ENCODE results near the gene SLC2A11. TPM values are rescaled to one million over a fixed set of nuclear protein-coding genes. Genes with fewer than 3 reads are reported as not detected.

The SLC2A11 gene
- total RNA-seq, 1 experiment from 2014 or later, result 1.9 TPM

- Histone ChIP-seq H3K4me3 (no peak overlapping the region), H3K9me3 (replicated peaks) (no peaks in the 10 kb centered on the region), H3K27ac (no peak overlapping the region), H3K27me3 (no peaks in the 10 kb centered on the region), H3K36me3 (peaks cover 69% of the 10 kb centered on the region), H3K4me1 (no peaks in the 10 kb centered on the region; the same call in 1 of the 2 replicates)
- DNase-seq, result no peak
Measured at GRCh38 chr22:23827351-23827995, 30.2 kb upstream of the SLC2A11 start.

GRCh38 chr22:23828800-23829680 is 28.6 kb upstream of the SLC2A11 start:
- H3K27ac ChIP-seq, result no peak overlapping the region
- peaks cover 65% of the 10 kb centered on the region for H3K36me3 ChIP-seq
- no peaks in the 10 kb centered on the region for H3K9me3 ChIP-seq (replicated peaks)
- DNase-seq, result no peak
- no peaks in the 10 kb centered on the region for H3K27me3 ChIP-seq
- H3K4me1 ChIP-seq, result no peaks in the 10 kb centered on the region; the same call in 1 of the 2 replicates
- no peak overlapping the region for H3K4me3 ChIP-seq

- Histone ChIP-seq H3K9me3 (replicated peaks) (no peaks in the 10 kb centered on the region), H3K27me3 (no peaks in the 10 kb centered on the region), H3K4me1 (no peaks in the 10 kb centered on the region; the same call in 1 of the 2 replicates), H3K27ac (no peak overlapping the region), H3K4me3 (no peak overlapping the region), H3K36me3 (peaks cover 61% of the 10 kb centered on the region)
- no peak for DNase-seq
Measured at GRCh38 chr22:23829845-23830372, 27.8 kb upstream of the SLC2A11 start.

GRCh38 chr22:23831261-23831660 is 26.4 kb upstream of the SLC2A11 start:
- no peak overlapping the region for H3K27ac ChIP-seq
- H3K36me3 ChIP-seq, result peaks cover 66% of the 10 kb centered on the region
- H3K4me3 ChIP-seq, result no peak overlapping the region
- no peaks in the 10 kb centered on the region; the same call in 1 of the 2 replicates for H3K4me1 ChIP-seq
- no peak for DNase-seq
- no peaks in the 10 kb centered on the region for H3K9me3 ChIP-seq (replicated peaks)
- no peaks in the 10 kb centered on the region for H3K27me3 ChIP-seq

- Histone ChIP-seq H3K27ac (no peak overlapping the region), H3K4me1 (no peaks in the 10 kb centered on the region; the same call in 1 of the 2 replicates), H3K36me3 (peaks cover 67% of the 10 kb centered on the region), H3K4me3 (no peak overlapping the region), H3K9me3 (replicated peaks) (no peaks in the 10 kb centered on the region), H3K27me3 (no peaks in the 10 kb centered on the region)
- no peak for DNase-seq
Measured at GRCh38 chr22:23831781-23832180, 25.9 kb upstream of the SLC2A11 start.

GRCh38 chr22:23832226-23833016 is 25.3 kb upstream of the SLC2A11 start:
- H3K36me3 ChIP-seq, result peaks cover 65% of the 10 kb centered on the region
- H3K4me3 ChIP-seq, result no peak overlapping the region
- no peaks in the 10 kb centered on the region for H3K9me3 ChIP-seq (replicated peaks)
- H3K27ac ChIP-seq, result no peak overlapping the region
- no peaks in the 10 kb centered on the region; the same call in 1 of the 2 replicates for H3K4me1 ChIP-seq
- no peaks in the 10 kb centered on the region for H3K27me3 ChIP-seq
- no peak for DNase-seq

- no peak for DNase-seq
- H3K4me3 ChIP-seq, result no peak overlapping the region
- H3K27me3 ChIP-seq, result no peaks in the 10 kb centered on the region
- H3K36me3 ChIP-seq, result peaks cover 72% of the 10 kb centered on the region
- no peak overlapping the region for H3K27ac ChIP-seq
- no peaks in the 10 kb centered on the region for H3K9me3 ChIP-seq (replicated peaks)
- H3K4me1 ChIP-seq, result no peaks in the 10 kb centered on the region; the same call in 1 of the 2 replicates
Measured at GRCh38 chr22:23833017-23833751, 24.5 kb upstream of the SLC2A11 start.

- H3K9me3 ChIP-seq (replicated peaks), result no peaks in the 10 kb centered on the region
- no peaks in the 10 kb centered on the region; the same call in 1 of the 2 replicates for H3K4me1 ChIP-seq
- no peaks in the 10 kb centered on the region for H3K27me3 ChIP-seq
- H3K36me3 ChIP-seq, result peaks cover 73% of the 10 kb centered on the region
- H3K4me3 ChIP-seq, result no peak overlapping the region
- no peak for DNase-seq
- no peak overlapping the region for H3K27ac ChIP-seq
Measured at GRCh38 chr22:23833911-23834317, 23.8 kb upstream of the SLC2A11 start.

GRCh38 chr22:23834406-23834792 is 23.3 kb upstream of the SLC2A11 start:
- no peaks in the 10 kb centered on the region; the same call in 1 of the 2 replicates for H3K4me1 ChIP-seq
- no peak overlapping the region for H3K27ac ChIP-seq
- peaks cover 68% of the 10 kb centered on the region for H3K36me3 ChIP-seq
- H3K9me3 ChIP-seq (replicated peaks), result no peaks in the 10 kb centered on the region
- no peak for DNase-seq
- H3K27me3 ChIP-seq, result no peaks in the 10 kb centered on the region
- H3K4me3 ChIP-seq, result no peak overlapping the region

- Histone ChIP-seq H3K4me3 (no peak overlapping the region), H3K27me3 (no peaks in the 10 kb centered on the region), H3K4me1 (no peaks in the 10 kb centered on the region; the same call in 1 of the 2 replicates), H3K9me3 (replicated peaks) (no peaks in the 10 kb centered on the region), H3K36me3 (peaks cover 63% of the 10 kb centered on the region), H3K27ac (no peak overlapping the region)
- DNase-seq, result no peak
Measured at GRCh38 chr22:23834793-23835483, 22.7 kb upstream of the SLC2A11 start.

- no peak overlapping the region for H3K27ac ChIP-seq
- H3K4me1 ChIP-seq, result no peaks in the 10 kb centered on the region; the same call in 1 of the 2 replicates
- no peak overlapping the region for H3K4me3 ChIP-seq
- no peaks in the 10 kb centered on the region for H3K27me3 ChIP-seq
- peaks cover 59% of the 10 kb centered on the region for H3K36me3 ChIP-seq
- no peaks in the 10 kb centered on the region for H3K9me3 ChIP-seq (replicated peaks)
- DNase-seq, result no peak
Measured at GRCh38 chr22:23835484-23836144, 22.1 kb upstream of the SLC2A11 start.

- Histone ChIP-seq H3K27me3 (no peaks in the 10 kb centered on the region), H3K36me3 (peaks cover 53% of the 10 kb centered on the region), H3K4me3 (no peak overlapping the region), H3K9me3 (replicated peaks) (no peaks in the 10 kb centered on the region), H3K4me1 (peaks cover 2% of the 10 kb centered on the region; the same call in 1 of the 2 replicates), H3K27ac (no peak overlapping the region)
- no peak for DNase-seq
Measured at GRCh38 chr22:23836281-23836680, 21.4 kb upstream of the SLC2A11 start.
